Activated CD4-positive, alpha-beta T cell treated with anti-CD3 and anti-CD28 coated beads, Interleukin-2, amount 10 ng/mL, durations not matched to agents 7 days and 5 days (primary cell): Measurements from ENCODE around the gene TMEM119. TPM values are rescaled to one million over a fixed set of nuclear protein-coding genes. Genes with fewer than 3 reads are reported as not detected.
"Not testable (repeated sequence)": the region's sequence is repeated elsewhere in the genome, so short reads cannot be mapped to it uniquely, and the experiment has no call there.

Source experiments
- CTCF ChIA-PET: fragments of 350-600 bp; sonication (Branson Sonifier 250); formaldehyde crosslinking; loops from one replicate; lab custom pipeline; 2021; ENCODE audit warnings: antibody characterized with exemption; lab: Charles Lee
- POLR2A ChIA-PET: fragments of 350-600 bp; sonication (Branson Sonifier 250); formaldehyde crosslinking; loops from one replicate; lab custom pipeline; 2021; ENCODE audit warnings: antibody characterized with exemption; lab: Charles Lee
- DNase-seq: peaks from one replicate; pipeline ENCODE4 v3.0.0-alpha.2; 2020
- H3K27ac Mint-ChIP-seq: one replicate; pipeline ENCODE4 v1.8.0; 2021; ENCODE audit warnings: mild to moderate bottlenecking, moderate library complexity, mixed read lengths
- H3K27me3 Mint-ChIP-seq: one replicate; pipeline ENCODE4 v1.8.0; 2021; ENCODE audit warnings: mixed read lengths
- H3K36me3 Mint-ChIP-seq: one replicate; pipeline ENCODE4 v1.8.0; 2021; ENCODE audit warnings: low read depth, mixed read lengths
- H3K4me1 Mint-ChIP-seq: one replicate; pipeline ENCODE4 v1.8.0; 2021; ENCODE audit warnings: mixed read lengths
- H3K4me3 Mint-ChIP-seq: one replicate; pipeline ENCODE4 v1.8.0; 2021; ENCODE audit warnings: mild to moderate bottlenecking, moderate library complexity, mixed read lengths
- H3K9me3 Mint-ChIP-seq: one replicate; pipeline ENCODE4 v1.8.0; 2021; ENCODE audit warnings: mixed read lengths
- total RNA-seq, 2 experiments: library from RNA; stranded (reverse); gene quantifications; one replicate each; pipeline ENCODE4 v1.2.3, GENCODE V29; 2021

TMEM119 gene
- total RNA-seq, 2 experiments from 2014 or later = 1.2 to 1.7 TPM

DNA sequence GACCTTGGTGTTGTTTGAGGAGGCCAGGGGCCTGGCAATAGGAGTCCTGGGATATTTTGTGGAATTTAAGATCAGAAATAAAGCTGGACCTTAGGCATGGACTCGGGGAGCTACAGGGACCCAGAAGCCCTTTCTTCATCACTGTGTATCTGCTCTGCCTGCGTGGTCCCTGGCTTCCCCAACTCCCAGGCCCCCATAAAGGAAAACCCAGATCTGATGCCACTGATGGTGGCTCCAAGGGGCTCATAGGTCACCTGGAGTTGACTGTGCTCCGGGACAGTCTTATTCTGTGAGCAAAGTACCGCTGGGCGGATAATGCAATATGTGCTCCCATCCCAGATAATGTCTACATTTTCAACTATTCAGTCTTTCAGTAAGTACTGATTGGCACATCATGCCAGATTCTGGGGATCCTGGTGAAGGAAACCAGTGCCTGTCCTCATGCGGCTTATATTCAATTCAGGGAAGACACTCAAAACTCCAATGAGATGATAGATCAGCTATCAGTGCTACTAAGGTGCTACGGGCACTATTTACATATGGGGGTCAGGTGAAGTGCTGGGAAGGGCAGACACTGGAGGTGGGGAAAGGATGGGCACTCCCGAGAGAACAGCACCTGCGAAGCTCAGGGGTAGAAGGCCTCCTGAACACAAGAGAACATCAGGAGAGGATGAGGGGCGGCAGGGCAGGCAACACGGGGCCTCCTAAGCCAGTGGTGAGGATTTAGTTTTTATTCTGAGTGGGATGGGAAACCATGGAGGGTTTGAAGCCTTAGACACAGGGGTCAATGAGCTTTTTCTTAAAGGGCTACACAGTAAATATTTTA lies 41.3 kb upstream of the TMEM119 start:
- no peak for DNase-seq
- no peaks in the 10 kb centered on the region for H3K9me3 Mint-ChIP-seq
- no peak overlapping the region for H3K4me3 Mint-ChIP-seq
- no peaks in the 10 kb centered on the region for H3K27me3 Mint-ChIP-seq
- peaks cover 50% of the 10 kb centered on the region for H3K4me1 Mint-ChIP-seq
- ChIA-PET CTCF (interaction anchor here (0.6 to 4.1 kb wide), 6 partner anchors 11 to 193 kb away, joined by 3 to 17 read pairs (median 4); partner anchors contain the start of gene ISCU), POLR2A (interaction anchor here (0.9 kb wide), 1 partner anchor 46 kb away, joined by 3 read pairs; no protein-coding TSS in a partner anchor)
- H3K36me3 Mint-ChIP-seq = no peaks in the 10 kb centered on the region
- no peak overlapping the region for H3K27ac Mint-ChIP-seq

DNA sequence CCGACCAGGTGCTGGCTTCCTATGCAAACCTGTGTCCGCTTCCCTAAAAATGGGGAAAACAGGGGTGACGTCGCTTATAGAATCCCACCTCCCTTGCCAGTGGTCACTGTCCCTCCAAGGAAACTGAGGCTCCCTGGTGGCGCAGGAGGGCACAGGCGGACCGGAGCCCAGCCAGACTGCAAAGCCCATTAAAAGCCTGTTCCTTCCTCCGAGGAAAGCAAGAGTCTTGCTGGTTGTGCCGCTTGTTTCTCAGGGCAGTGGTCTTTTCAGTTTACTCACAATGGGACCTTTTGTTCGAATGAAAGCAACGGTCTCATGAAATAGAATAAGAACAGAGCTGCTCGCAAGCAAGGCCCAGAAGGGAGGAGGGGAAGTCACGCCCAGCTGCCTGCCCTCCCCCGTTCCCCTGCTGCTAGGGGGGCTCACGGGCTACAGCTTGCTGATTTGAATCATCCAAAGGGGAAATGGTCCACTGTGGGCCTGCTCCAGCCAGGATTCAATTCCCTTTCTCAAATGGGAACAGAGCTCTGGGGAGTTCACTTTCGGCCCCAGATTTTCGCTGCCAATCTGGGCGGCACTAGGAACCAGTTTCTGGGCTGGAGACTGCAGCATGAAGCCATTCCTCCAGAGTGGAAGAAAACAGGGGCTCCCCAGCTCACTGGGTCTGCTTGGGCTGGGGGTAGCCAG lies 40.4 kb upstream of the TMEM119 start:
- no peaks in the 10 kb centered on the region for H3K27me3 Mint-ChIP-seq
- H3K4me1 Mint-ChIP-seq = peaks cover 55% of the 10 kb centered on the region
- no peak overlapping the region for H3K4me3 Mint-ChIP-seq
- CTCF ChIA-PET = interaction anchor here (1.2 to 4.1 kb wide), 5 partner anchors 11 to 76 kb away, joined by 3 to 17 read pairs (median 3); partner anchors contain the start of gene ISCU
- H3K9me3 Mint-ChIP-seq = no peaks in the 10 kb centered on the region
- POLR2A ChIA-PET = interaction anchor here (0.9 kb wide), 1 partner anchor 47 kb away, joined by 3 read pairs; no protein-coding TSS in a partner anchor
- peak overlapping the region; percentile 9 for H3K27ac Mint-ChIP-seq
- DNase-seq = no peak
- H3K36me3 Mint-ChIP-seq = peaks cover 4% of the 10 kb centered on the region

GRCh38 chr12:108637222-108637971 lies 39.5 kb upstream of the TMEM119 start:
- POLR2A ChIA-PET = no interaction called here
- Mint-ChIP-seq H3K4me3 (no peak overlapping the region), H3K27ac (peak overlapping the region; percentile 60), H3K27me3 (no peaks in the 10 kb centered on the region), H3K36me3 (peaks cover 10% of the 10 kb centered on the region), H3K4me1 (peaks cover 55% of the 10 kb centered on the region), H3K9me3 (no peaks in the 10 kb centered on the region)
- CTCF ChIA-PET = interaction anchor here (0.6 to 3.6 kb wide), 5 partner anchors 12 to 75 kb away, joined by 3 to 11 read pairs (median 4); partner anchors contain the start of gene ISCU
- DNase-seq = no peak

- peak overlapping the region; percentile 100 for H3K27ac Mint-ChIP-seq
- POLR2A ChIA-PET = no interaction called here
- no peak for DNase-seq
- no peaks in the 10 kb centered on the region for H3K9me3 Mint-ChIP-seq
- peaks cover 20% of the 10 kb centered on the region for H3K36me3 Mint-ChIP-seq
- H3K27me3 Mint-ChIP-seq = no peaks in the 10 kb centered on the region
- H3K4me3 Mint-ChIP-seq = peak overlapping the region; percentile 98
- peaks cover 49% of the 10 kb centered on the region for H3K4me1 Mint-ChIP-seq
- CTCF ChIA-PET = interaction anchor here (0.7 to 9.8 kb wide), 7 partner anchors 9 to 71 kb away, joined by 3 to 115 read pairs (median 10); no protein-coding TSS in a partner anchor
These were observed 38.3 kb upstream of the TMEM119 start for GRCh38 chr12:108635997-108636808.

GRCh38 chr12:108635201-108635996 lies 37.5 kb upstream of the TMEM119 start:
- H3K27ac Mint-ChIP-seq = peak overlapping the region; percentile 100
- DNase-seq = peak; percentile 76
- ChIA-PET CTCF (interaction anchor here (0.7 to 9.8 kb wide), 9 partner anchors 8 to 70 kb away, joined by 3 to 115 read pairs (median 8); no protein-coding TSS in a partner anchor), POLR2A (no interaction called here)
- peak overlapping the region; percentile 98 for H3K4me3 Mint-ChIP-seq
- peaks cover 27% of the 10 kb centered on the region for H3K36me3 Mint-ChIP-seq
- H3K9me3 Mint-ChIP-seq = no peaks in the 10 kb centered on the region
- H3K4me1 Mint-ChIP-seq = peaks cover 49% of the 10 kb centered on the region
- no peaks in the 10 kb centered on the region for H3K27me3 Mint-ChIP-seq

- ChIA-PET CTCF (interaction anchor here (0.9 to 9.8 kb wide), 8 partner anchors 13 to 71 kb away, joined by 3 to 115 read pairs (median 9); partner anchors contain the start of gene ISCU), POLR2A (no interaction called here)
- peak overlapping the region; percentile 98 for H3K4me3 Mint-ChIP-seq
- peak; percentile 79 for DNase-seq
- H3K27me3 Mint-ChIP-seq = no peaks in the 10 kb centered on the region
- H3K9me3 Mint-ChIP-seq = no peaks in the 10 kb centered on the region
- peak overlapping the region; percentile 100 for H3K27ac Mint-ChIP-seq
- H3K36me3 Mint-ChIP-seq = peaks cover 36% of the 10 kb centered on the region
- H3K4me1 Mint-ChIP-seq = peaks cover 55% of the 10 kb centered on the region
These were observed 36.5 kb upstream of the TMEM119 start for GRCh38 chr12:108634341-108634751.

- Mint-ChIP-seq H3K36me3 (peaks cover 41% of the 10 kb centered on the region), H3K27me3 (no peaks in the 10 kb centered on the region)
These were observed 35.8 kb upstream of the TMEM119 start, which contains the start of gene SELPLG for GRCh38 chr12:108633534-108634248. SELPLG (minus strand) TSS chr12:108633894; CDS start chr12:108624307, 9,587 bp downstream.

DNA sequence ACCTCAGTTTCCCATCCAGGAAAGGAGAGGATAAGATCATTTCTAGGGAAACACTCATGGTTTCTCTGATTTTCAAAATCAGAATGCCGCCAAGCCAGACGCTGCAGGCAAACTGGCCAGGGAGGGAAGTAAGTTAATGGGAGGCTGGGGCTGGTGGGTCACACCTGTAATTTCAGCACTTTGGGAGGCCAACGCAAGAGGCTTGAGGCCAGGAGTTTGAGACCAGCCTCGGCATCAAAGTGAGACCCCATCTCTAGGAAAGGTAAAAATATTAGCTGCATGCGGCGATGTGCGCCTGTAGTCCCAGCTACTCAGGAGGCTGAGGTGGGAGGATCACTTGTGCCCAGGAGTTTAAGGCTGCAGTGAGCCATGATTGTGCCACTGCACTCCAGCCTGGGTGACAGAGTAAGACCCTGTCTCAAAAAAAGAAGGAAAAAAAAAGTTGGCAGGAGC lies 35.2 kb upstream of the TMEM119 start:
- POLR2A ChIA-PET = interaction anchor here (0.6 to 0.8 kb wide), 2 partner anchors 12 to 31 kb away, joined by 3 read pairs; no protein-coding TSS in a partner anchor
- Mint-ChIP-seq H3K9me3 (no peaks in the 10 kb centered on the region), H3K27ac (peak overlapping the region; percentile 100), H3K36me3 (peaks cover 47% of the 10 kb centered on the region), H3K4me1 (peaks cover 58% of the 10 kb centered on the region), H3K27me3 (no peaks in the 10 kb centered on the region), H3K4me3 (peak overlapping the region; percentile 98)
- CTCF ChIA-PET = interaction anchor here (0.6 to 9.8 kb wide), 6 partner anchors 14 to 70 kb away, joined by 3 to 115 read pairs (median 4); partner anchors contain the start of gene ISCU
- DNase-seq = no peak

More at GRCh38 chr12:108633534-108634248, 35.8 kb upstream of the TMEM119 start, which contains the start of gene SELPLG:
- peak within 1 kb of the TSS; percentile 100 for H3K27ac Mint-ChIP-seq
- H3K9me3 Mint-ChIP-seq = no peaks in the 10 kb centered on the region
- peak within 1 kb of the TSS; percentile 98 for H3K4me3 Mint-ChIP-seq
- ChIA-PET POLR2A (interaction anchor here (0.8 kb wide), 1 partner anchor 12 kb away, joined by 3 read pairs; no protein-coding TSS in a partner anchor), CTCF (interaction anchor here (0.6 to 9.8 kb wide), 9 partner anchors 13 to 71 kb away, joined by 3 to 115 read pairs (median 5); partner anchors contain the start of gene ISCU)
- DNase-seq = peak; percentile 94
- peaks cover 53% of the 10 kb centered on the region for H3K4me1 Mint-ChIP-seq

GRCh38 chr12:108631261-108631660 lies 33.4 kb upstream of the TMEM119 start:
- Mint-ChIP-seq H3K4me1 (peaks cover 54% of the 10 kb centered on the region), H3K27ac (peak overlapping the region; percentile 100), H3K4me3 (peak overlapping the region; percentile 98), H3K36me3 (peaks cover 58% of the 10 kb centered on the region)
- H3K9me3 Mint-ChIP-seq, H3K27me3 Mint-ChIP-seq, POLR2A ChIA-PET, DNase-seq: not testable (repeated sequence)
- CTCF ChIA-PET = interaction anchor here (0.6 to 9.8 kb wide), 4 partner anchors 12 to 936 kb away, joined by 3 to 115 read pairs (median 3); no protein-coding TSS in a partner anchor
